Karpas-422 (cell line): Measurements from ENCODE around the gene CD47. TPM values are rescaled to one million over a fixed set of nuclear protein-coding genes. Genes with fewer than 3 reads are reported as not detected.

Experiments used
- DNase-seq: peaks from one replicate; pipeline ENCODE4 v3.0.0-alpha.2; 2015
- H2AFZ ChIP-seq: fragments of 200-600 bp; sonication (generic); 2 replicates; pipeline ENCODE4 v1.6.1; 2014; ENCODE audit warnings: antibody characterized with exemption, low read length, mixed read lengths
- H3K27ac ChIP-seq: fragments of 200-600 bp; sonication (generic); 2 replicates; pipeline ENCODE4 v1.5.1; 2014; ENCODE audit warnings: mild to moderate bottlenecking, low read length, moderate library complexity
- H3K27me3 ChIP-seq: fragments of 200-600 bp; sonication (generic); 2 replicates; pipeline ENCODE4 v1.6.1; 2014; ENCODE audit warnings: low read length, mixed read lengths
- H3K36me3 ChIP-seq: fragments of 200-600 bp; sonication (generic); 2 replicates; pipeline ENCODE4 v1.6.1; 2014; ENCODE audit warnings: low read length, mixed read lengths; ENCODE audit not compliant: insufficient read depth
- H3K4me1 ChIP-seq: fragments of 200-600 bp; sonication (generic); 2 replicates; pipeline ENCODE4 v1.6.1; 2014; ENCODE audit warnings: mild to moderate bottlenecking, low read length, mixed read lengths
- H3K4me2 ChIP-seq: fragments of 200-600 bp; sonication (generic); 2 replicates; pipeline ENCODE4 v1.6.1; 2014; ENCODE audit warnings: low read length, low read depth, mild to moderate bottlenecking; ENCODE audit not compliant: poor library complexity, severe bottlenecking
- H3K4me3 ChIP-seq: fragments of 200-600 bp; sonication (generic); 2 replicates; pipeline ENCODE4 v1.5.1; 2014; ENCODE audit warnings: mild to moderate bottlenecking, antibody characterized with exemption, low read length, mixed read lengths
- H3K79me2 ChIP-seq: fragments of 200-600 bp; sonication (generic); 2 replicates; pipeline ENCODE4 v1.6.1; 2014; ENCODE audit warnings: mild to moderate bottlenecking, low read length, mixed read lengths
- H3K9ac ChIP-seq: fragments of 200-600 bp; sonication (generic); 2 replicates; pipeline ENCODE4 v1.6.0; 2014; ENCODE audit warnings: low read length
- H3K9me2 ChIP-seq: fragments of 200-600 bp; sonication (generic), shearing (Covaris generic); replicated peaks from 2 replicates; pipeline ENCODE4 v1.6.0; 2014; ENCODE audit warnings: mild to moderate bottlenecking, low read length, moderate library complexity; ENCODE audit not compliant: insufficient read depth
- H3K9me3 ChIP-seq: fragments of 300-700, 200-600 bp; sonication (generic); 2 replicates; pipeline ENCODE4 v1.6.1; 2014; ENCODE audit warnings: low read length, mixed read lengths
- H4K20me1 ChIP-seq: fragments of 200-600 bp; sonication (generic); 2 replicates; pipeline ENCODE4 v1.6.1; 2014; ENCODE audit warnings: mild to moderate bottlenecking, antibody characterized with exemption, low read length, low read depth; ENCODE audit not compliant: insufficient read depth
- total RNA-seq: library from RNA; depleted of rRNA; stranded (reverse); fragments of >200 nt; shearing (Covaris generic); gene quantifications from 2 replicates; pipeline ENCODE4 v1.2.3, GENCODE V29; 2014; ENCODE audit warnings: low replicate concordance

The CD47 gene
- total RNA-seq, 1 experiment from 2014 or later, result 180 TPM

DNA sequence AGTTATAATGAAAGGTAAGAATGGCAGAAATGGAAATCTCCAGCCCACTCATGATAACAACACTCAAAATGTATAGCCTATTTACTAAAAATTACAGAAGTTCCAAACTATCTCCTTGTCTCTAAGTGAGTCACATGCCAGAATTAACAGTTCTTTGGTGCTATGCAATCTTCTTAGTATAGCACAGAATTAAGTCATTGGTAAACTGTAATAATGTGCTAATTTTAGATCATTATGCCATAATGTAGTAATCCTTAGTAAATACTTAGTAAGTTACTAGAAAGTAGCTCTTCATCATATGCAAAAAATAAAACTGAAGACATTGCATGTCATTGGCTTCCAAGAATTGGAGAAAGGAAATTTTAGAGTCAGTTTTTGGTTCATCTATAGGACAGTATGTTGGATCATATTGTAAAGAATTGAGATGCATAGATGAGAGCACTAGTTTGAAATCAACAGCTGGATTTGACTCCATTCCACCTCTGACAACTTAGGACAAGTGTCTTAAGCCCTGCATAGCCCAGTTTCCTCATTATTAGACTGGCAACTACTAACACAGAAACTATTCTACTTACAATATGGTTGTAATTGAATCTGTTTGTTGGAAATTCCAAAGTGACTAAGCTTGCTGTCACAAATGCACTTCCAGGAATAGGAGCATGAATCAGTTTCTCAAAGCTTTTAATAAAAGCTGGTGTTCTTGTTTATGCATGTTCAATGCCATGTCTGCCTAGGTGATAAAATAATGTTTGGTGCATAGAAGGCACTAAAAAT, 40.1 kb upstream of the CD47 start:
- Histone ChIP-seq H2AFZ (no peak overlapping the region), H3K4me3 (no peak overlapping the region), H3K36me3 (no peaks in the 10 kb centered on the region), H3K9me3 (no peaks in the 10 kb centered on the region), H3K4me1 (peaks cover 67% of the 10 kb centered on the region), H3K4me2 (peak overlapping the region; percentile 21), H3K27me3 (no peaks in the 10 kb centered on the region), H3K27ac (no peak overlapping the region), H3K9me2 (no peaks in the 10 kb centered on the region), H3K9ac (no peak overlapping the region), H3K79me2 (no peaks in the 10 kb centered on the region), H4K20me1 (no peaks in the 10 kb centered on the region)
- no peak for DNase-seq

DNA sequence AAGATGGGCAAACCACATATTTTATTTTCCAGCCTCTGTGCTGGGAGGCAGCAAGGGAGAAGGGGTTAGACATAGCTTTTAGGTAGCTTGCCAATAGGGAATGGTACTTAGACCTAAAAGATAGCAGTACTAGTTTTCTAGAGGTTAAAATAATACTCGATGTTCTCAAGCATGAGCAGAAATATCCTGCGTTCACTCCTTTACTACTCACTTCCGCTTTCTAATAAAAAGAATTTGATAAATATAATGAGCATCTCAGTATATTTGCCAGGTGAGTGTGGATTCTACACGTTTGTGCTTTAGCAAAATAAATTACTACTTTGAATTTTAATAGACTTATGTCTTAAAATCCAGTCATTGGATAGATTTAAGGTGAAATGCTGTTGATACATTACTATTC, 39.4 kb upstream of the CD47 start:
- Histone ChIP-seq H3K79me2 (no peaks in the 10 kb centered on the region), H3K4me3 (no peak overlapping the region), H3K36me3 (no peaks in the 10 kb centered on the region), H3K27me3 (no peaks in the 10 kb centered on the region), H3K9me3 (no peaks in the 10 kb centered on the region), H3K9ac (no peak overlapping the region), H3K4me1 (peaks cover 73% of the 10 kb centered on the region), H3K9me2 (no peaks in the 10 kb centered on the region), H2AFZ (no peak overlapping the region), H3K4me2 (peak overlapping the region; percentile 15), H4K20me1 (no peaks in the 10 kb centered on the region), H3K27ac (no peak overlapping the region)
- peak; percentile 71 for DNase-seq

- Histone ChIP-seq H2AFZ (peak overlapping the region; percentile 8; the same call in 1 of the 2 replicates), H3K27ac (no peak overlapping the region), H3K27me3 (no peaks in the 10 kb centered on the region), H3K4me2 (peak overlapping the region; percentile 22), H3K36me3 (no peaks in the 10 kb centered on the region), H3K9ac (no peak overlapping the region), H3K9me2 (no peaks in the 10 kb centered on the region), H3K4me3 (no peak overlapping the region), H3K9me3 (no peaks in the 10 kb centered on the region), H3K79me2 (no peaks in the 10 kb centered on the region), H4K20me1 (no peaks in the 10 kb centered on the region), H3K4me1 (peaks cover 79% of the 10 kb centered on the region)
- peak; percentile 52 for DNase-seq
Observed at GRCh38 chr3:108127301-108127988, 36.6 kb upstream of the CD47 start.

GRCh38 chr3:108126348-108126747, 35.5 kb upstream of the CD47 start:
- Histone ChIP-seq H2AFZ (no peak overlapping the region), H3K79me2 (no peaks in the 10 kb centered on the region), H3K4me1 (peaks cover 68% of the 10 kb centered on the region), H3K27me3 (no peaks in the 10 kb centered on the region), H3K9me2 (no peaks in the 10 kb centered on the region), H3K27ac (peak overlapping the region; percentile 97), H4K20me1 (no peaks in the 10 kb centered on the region), H3K4me2 (peak overlapping the region; percentile 92), H3K36me3 (no peaks in the 10 kb centered on the region), H3K9ac (peak overlapping the region; percentile 85), H3K4me3 (peak overlapping the region; percentile 64), H3K9me3 (no peaks in the 10 kb centered on the region)
- DNase-seq, result no peak

GRCh38 chr3:108125550-108126071, 34.8 kb upstream of the CD47 start:
- H3K9me3 ChIP-seq, result no peaks in the 10 kb centered on the region
- H4K20me1 ChIP-seq, result no peaks in the 10 kb centered on the region
- peaks cover 60% of the 10 kb centered on the region for H3K4me1 ChIP-seq
- peak overlapping the region; percentile 92 for H3K4me2 ChIP-seq
- no peaks in the 10 kb centered on the region for H3K79me2 ChIP-seq
- peak overlapping the region; percentile 97 for H3K27ac ChIP-seq
- no peaks in the 10 kb centered on the region for H3K9me2 ChIP-seq
- no peak overlapping the region; the same call in 1 of the 2 replicates for H2AFZ ChIP-seq
- peak overlapping the region; percentile 85 for H3K9ac ChIP-seq
- peak; percentile 83 for DNase-seq
- H3K27me3 ChIP-seq, result no peaks in the 10 kb centered on the region
- H3K36me3 ChIP-seq, result no peaks in the 10 kb centered on the region
- H3K4me3 ChIP-seq, result peak overlapping the region; percentile 64

- Histone ChIP-seq H3K27me3 (no peaks in the 10 kb centered on the region), H3K4me2 (peak overlapping the region; percentile 92), H2AFZ (no peak overlapping the region; the same call in 1 of the 2 replicates), H3K36me3 (no peaks in the 10 kb centered on the region), H3K27ac (peak overlapping the region; percentile 97), H4K20me1 (no peaks in the 10 kb centered on the region), H3K79me2 (no peaks in the 10 kb centered on the region), H3K9me3 (no peaks in the 10 kb centered on the region), H3K9ac (peak overlapping the region; percentile 85), H3K4me1 (peaks cover 56% of the 10 kb centered on the region), H3K4me3 (peak overlapping the region; percentile 64), H3K9me2 (no peaks in the 10 kb centered on the region)
- DNase-seq, result peak; percentile 61
Observed at GRCh38 chr3:108125153-108125543, 34.3 kb upstream of the CD47 start.

GRCh38 chr3:108124337-108125152, 33.7 kb upstream of the CD47 start:
- Histone ChIP-seq H3K4me1 (peaks cover 51% of the 10 kb centered on the region), H3K27me3 (no peaks in the 10 kb centered on the region), H4K20me1 (no peaks in the 10 kb centered on the region), H3K4me2 (peak overlapping the region; percentile 92), H3K9ac (peak overlapping the region; percentile 85), H3K9me2 (no peaks in the 10 kb centered on the region), H3K36me3 (no peaks in the 10 kb centered on the region), H3K4me3 (peak overlapping the region; percentile 64), H2AFZ (peak overlapping the region; percentile 63; the same call in 1 of the 2 replicates), H3K27ac (peak overlapping the region; percentile 97), H3K9me3 (no peaks in the 10 kb centered on the region), H3K79me2 (no peaks in the 10 kb centered on the region)
- peak; percentile 95 for DNase-seq
